GM19452 (cell line): ENCODE data around the gene AK8.
"Not testable (repeated sequence)": the region's sequence is repeated elsewhere in the genome, so short reads cannot be mapped to it uniquely, and the experiment has no call there.

ENCODE experiments used
- ATAC-seq: cut with Tn5 transposase; IDR thresholded peaks from one replicate; pipeline ENCODE4 v1.9.1; 2021; ENCODE audit not compliant: unreplicated experiment

The AK8 gene

DNA sequence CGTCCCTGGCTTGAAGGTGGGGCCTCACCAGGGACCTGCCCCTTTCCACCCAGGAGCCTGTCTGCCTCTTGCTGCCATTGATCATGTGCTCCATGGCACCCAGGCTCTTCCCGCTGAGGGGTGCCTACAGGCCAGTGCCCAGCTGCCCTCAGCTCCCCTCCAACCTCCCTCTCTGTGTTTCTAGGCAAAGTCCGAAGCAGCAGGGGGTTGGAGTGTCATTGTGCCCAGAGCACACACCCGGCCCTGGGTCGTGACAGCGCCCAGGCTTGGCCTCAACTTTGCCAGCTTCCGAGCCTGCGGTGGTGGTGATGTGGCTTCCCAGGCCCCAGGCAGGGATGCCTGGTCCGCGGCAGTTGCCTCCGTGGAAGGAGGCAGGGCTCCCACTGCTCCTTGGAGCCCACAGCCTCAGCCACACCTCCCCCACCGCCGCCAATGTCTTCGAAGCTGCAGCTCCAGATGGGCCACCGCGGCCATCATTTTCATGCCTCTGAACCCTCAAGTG is 155.5 kb downstream of the AK8 start:
- no peak for ATAC-seq

DNA sequence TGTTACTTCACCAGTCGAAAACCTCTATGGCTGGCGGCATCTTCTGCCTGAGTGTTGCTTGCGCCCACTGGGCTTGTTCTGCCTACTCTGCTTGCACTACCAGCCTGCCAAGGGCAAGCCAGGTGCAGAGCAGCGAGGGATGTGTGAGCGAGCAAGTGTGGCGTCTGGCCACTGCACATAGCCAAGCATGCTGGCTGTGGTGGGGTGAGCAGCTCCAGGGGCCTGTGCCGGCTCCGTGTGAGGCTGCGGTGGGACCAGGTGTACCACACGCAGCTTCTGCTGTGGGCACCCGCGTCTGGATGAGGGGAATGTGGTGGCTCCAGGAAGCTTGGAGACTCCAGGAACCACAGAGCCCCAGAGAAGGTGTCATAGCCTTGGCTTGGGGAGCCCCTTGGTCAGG is 156.4 kb downstream of the AK8 start:
- ATAC-seq = no peak

DNA sequence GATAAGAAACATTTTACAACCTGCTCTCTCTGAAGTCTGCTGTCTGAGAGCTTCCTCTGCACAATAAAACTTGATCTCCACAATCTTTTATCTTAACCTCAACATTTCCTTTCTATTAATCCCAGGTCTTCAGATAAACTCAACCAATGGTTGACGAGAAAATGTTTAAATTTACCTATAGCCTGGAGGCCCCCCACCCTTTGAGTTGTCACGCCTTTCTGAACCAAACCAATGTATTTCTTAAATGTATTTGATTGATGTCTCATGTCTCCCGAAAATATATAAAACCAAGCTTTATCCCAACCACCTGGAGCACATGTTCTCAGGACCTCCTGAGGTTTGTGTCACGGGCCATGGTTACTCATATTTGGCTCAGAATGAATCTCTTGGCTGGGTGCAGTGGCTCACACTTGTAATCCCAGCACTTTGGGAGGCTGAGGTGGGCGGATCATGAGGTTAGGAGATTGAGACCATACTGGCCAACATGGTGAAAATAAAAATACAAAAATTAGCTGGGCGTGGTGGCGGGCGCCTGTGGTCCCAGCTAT is 159.6 kb downstream of the AK8 start:
- ATAC-seq = not testable (repeated sequence)

DNA sequence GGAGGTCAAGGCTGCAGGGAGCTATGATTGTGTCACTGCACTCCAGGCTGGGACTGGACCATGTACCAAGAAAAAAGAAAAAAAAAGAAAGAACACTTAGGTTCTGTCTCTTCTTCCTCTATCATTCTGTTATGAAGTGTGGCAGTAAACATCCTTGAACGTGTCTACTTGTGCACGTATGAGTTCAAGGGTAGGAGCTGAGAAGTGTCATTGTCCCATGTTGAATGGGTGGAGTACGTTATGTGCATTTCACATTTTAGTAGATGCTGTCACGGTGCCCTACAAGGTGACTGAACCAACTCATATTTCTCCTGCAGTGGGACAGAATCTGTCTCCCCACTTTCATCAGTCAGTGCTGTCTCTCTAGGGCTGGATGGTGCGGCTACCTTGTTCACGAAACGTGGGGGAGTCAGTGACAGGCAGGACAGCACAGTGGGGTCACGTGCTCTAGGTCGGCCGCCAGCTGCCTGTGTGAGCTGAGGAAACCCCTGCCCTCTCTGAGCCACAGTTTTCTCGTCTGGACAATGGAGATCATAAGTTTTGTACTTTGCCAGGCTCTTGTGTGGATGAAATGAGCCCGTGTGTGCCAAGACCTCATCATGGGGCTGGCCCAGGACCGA is 160.6 kb downstream of the AK8 start:
- no peak for ATAC-seq

DNA sequence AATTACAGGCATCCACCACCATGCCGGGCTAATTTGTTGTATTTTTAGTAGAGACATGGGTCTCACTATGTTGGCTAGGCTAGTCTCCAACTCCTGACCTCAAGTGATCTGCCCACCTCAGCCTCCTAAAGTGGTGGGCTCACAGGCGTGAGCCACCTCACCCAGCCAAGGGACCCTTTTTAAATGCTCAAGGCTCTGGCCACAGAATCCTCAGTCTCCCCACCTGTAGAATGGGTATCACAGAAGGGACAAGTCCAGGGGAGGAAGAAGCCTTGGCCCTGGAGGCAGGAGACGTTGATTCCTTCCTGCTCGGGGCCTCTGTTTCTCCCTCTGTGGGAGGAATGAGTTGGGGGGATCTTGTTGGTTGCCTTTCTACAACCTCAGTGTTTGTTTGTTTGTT is 162.1 kb downstream of the AK8 start:
- ATAC-seq = no peak

DNA sequence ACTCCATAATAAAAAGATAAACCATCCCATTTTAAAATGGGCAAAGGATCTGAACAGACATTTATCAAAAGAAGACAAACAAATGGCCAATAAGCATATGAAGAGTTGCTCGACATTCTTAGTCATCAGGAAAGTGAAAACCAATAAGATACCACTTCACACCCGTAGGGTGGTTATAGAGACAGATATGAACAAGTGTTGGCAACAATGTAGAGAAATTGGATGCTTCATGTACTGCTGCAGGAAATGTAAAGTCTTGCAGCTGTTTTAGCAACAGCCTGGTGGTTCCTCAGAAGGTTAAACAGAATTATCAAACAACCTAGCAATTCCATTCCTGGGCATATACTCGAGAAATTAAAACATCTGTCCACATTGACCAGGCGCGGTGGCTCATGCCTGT is 165.3 kb downstream of the AK8 start:
- ATAC-seq = no peak

DNA sequence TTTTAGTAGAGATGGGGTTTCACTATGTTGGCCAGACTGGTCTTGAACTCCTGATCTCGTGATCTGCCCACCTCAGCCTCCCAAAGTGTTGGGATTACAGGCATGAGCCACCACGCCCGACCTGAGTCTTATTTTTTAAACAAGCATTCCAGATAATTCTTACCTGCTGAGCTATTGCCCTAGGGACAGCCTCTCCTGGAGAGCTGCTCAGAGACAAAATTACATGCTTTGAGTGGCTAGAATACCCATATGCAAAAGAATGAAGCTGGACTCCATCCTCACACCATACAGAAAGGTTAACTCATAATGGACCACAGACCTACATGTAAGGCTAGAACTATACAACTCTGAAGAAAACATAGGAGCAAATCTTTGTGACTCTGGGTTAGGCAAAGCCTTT is 166.2 kb downstream of the AK8 start:
- no peak for ATAC-seq

DNA sequence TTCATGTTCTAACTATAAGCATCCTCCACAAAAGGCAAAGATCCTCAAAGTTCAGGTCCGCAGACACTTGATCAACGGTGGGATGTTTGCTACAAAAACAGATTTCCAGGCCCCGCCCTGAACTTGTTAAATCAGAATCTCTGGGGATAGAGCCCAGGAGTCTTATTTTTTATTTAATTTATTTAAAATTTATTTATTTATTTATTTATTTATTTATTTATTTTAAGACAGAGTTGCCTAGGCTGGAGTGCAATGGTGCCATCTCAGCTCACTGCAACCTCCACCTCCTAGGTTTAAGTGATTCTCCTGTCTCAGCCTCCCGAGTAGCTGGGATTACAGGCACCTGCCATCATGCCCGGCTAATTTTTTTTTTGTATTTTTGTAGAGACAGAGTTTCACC is 166.9 kb downstream of the AK8 start:
- not testable (repeated sequence) for ATAC-seq

DNA sequence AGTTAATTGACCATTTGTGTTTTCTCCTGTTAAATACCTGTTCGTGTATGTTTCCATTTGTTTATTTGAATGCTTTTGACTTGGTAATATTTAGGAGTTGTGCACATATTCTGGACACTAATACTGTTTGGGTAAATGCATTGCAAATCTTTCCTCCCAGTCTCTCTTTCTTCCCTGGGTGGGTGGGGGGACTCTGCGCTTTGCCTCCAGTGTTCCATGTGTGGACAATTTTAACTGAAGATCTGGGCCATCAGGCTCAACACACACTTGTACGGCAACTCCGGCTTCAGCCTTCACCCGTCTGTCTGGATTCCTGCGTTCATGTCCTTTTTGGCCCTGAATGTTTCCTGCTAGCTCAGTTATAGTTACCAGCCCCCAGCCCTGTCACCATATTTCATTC is 167.8 kb downstream of the AK8 start:
- no peak for ATAC-seq

DNA sequence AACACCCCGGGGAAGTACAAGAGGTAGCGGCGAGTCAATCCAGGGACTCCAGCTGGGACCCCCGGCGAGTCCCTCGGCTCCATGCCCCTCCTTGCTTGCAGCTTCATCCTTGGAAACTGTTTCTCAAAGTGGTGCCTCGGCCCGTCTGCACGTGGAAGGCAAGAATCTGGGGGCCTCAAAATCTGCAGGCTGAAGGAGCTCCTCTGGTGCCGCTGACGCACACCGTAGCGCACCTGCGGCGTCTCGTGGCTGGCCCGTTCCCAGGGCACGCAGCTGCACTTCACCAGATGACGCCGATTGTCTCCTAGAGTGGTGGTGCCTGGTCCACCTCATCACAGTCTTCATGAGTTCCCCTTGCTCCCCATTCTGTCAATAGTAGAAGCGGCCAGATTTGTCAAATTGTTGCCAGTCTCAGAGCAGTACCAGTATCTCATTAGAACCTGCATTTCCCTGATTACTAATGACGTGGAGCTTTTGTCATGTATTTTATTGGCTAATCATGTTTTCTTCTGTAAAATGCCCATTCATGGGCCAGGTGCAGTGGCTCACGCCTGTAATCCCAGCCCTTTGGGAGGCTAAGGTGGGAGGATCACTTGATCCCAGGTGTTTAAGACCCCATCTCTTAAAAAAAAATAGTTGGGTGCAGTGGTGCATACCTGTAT is 169.2 kb downstream of the AK8 start:
- no peak for ATAC-seq

DNA sequence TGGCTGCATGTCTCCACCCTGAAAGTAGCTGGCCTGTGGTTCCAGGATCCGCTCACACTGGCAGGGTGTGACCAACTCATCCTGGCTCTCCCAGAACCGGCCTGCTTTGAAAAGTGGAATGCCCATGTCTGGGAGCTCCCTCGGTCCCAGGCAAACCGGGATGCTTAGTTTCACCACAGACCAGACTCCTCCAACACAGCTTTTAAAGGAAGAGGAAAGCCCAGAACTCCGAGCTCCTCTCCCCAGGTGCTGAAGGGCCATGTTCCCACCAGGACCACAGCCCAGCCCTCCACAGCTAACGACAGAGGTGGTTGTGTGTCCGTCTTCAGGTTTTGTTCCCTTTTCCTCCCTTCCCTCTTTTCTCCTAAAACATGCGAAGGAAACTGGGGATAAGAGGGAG is 169.8 kb downstream of the AK8 start:
- no peak for ATAC-seq

DNA sequence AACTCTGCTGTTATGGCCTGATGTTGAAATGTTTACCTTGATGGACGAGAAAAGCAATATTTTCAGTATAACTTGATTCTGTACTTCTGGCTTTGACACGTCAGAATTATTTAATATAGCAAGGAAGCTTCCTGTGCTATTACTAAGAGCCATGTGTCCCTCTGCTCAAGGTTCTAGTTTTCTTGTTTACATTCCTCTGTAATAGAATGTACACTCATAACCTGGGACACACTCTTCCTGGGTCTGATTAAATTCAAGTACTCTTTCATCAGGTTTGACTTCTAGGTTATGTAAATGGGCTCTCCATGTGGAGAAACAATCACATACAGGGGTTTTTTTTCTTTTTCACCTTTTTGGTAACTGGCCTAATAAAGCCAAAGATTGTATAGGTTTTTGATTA is 174.7 kb downstream of the AK8 start:
- no peak for ATAC-seq

DNA sequence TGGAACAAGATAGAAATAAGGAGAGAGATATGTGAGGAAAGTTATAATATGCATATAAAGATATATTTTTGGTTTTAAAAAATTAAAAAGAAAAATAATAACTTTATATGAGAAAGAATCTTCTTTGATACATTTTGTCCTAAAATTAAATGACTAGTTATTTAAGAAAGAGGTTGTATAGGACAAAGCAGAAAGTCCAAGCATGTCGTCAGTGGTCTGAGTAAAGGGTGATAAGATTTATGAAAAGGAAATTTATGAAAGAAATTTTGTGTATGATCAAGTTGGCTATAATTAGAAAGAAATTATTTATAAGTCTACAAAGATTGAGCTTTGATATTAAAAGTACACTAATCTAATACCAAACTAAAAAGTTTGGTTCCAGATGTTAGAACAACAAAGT is 175.8 kb downstream of the AK8 start:
- ATAC-seq = no peak

DNA sequence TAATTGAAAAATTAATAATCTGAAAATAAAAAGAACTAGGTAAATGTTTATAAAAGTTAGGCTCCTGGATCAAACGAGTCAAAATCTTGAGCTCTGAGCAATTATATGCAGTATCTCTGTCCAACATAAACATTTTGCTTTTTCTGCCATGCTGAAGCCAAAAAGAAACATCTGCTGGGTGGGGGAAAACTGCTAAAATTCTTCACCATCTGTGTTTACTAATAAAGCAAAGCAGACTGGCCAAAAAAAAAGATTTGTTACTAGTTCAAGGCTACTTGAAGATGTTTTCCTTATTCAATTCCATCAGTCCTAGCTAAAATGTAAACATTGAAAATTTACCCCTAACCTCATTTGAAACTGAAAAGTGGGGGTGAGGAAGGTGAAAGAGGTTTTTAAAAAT is 178.1 kb downstream of the AK8 start:
- no peak for ATAC-seq

DNA sequence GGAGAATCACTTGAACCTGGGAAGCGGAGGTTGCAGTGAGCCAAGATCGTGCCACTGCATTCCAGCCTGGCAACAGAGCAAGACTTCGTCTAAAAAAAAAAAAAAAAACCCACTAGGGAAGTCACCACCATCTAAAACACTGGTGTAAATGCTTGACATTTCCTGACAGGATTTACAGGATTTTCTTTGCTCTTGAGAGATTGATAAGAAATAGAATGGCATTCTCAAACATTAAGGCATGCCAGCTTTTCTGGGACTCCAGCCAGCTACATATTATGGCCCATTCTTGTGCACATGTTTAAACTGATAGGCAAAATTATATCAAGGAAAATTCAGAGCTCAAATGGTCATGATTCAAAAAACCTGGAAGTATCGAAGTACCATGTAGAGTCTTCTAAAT is 179.1 kb downstream of the AK8 start:
- no peak for ATAC-seq

DNA sequence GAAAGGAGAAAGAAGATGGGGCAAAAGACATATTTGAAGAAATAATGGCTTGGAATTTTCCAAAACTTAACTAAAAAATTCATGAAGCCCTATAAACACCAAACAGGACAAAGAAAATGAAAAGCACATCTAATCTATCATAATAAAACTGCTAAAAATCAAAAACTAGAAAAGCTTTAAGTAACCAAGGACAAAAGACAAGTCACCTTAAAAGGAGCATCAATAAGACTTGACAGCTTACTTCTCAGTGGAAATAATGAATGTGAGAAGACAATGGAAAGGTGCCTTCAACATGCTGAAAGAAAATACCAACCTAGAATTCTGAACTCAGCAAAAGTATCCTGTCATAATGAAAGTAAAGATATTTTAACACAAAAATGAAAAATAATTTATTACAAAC is 180.9 kb downstream of the AK8 start:
- ATAC-seq = no peak

DNA sequence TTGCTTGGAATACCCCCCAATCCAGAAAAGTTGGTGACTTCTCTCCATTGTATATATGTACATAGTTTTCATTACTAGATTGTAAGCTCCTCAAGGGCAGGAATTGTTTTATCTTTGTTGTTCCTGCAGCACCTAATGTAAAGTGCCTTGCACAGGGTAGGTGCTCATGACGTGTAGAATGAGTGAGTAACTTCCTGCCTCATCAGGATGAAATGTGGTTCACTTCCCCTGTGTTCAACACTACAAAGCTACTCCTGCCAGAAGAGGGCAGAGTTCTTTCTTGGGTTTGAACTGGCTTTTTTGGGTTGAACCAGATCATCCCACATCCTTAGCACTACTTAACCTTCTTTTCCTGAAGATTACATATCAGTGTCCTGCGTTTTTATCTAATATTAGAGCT is 183.9 kb downstream of the AK8 start:
- no peak for ATAC-seq

DNA sequence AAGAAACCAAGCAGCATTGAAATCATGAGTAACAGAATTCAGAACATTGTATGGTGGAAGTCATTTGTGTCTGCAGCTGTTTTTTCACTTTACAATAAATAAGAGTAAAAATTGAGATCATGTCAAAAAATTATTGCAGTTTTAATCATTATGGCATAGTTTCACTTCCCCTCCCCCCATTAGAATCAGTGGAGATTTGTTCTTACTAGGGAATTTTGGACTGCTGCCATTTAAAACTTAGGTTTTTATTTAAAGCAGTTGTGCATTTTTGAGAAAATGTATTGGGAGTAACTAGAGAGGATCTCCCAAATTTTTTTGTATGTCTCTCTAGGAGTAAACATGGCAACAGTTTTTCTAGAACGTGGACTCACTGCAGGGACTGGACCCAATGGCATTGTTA is 187.4 kb downstream of the AK8 start:
- ATAC-seq = no peak

DNA sequence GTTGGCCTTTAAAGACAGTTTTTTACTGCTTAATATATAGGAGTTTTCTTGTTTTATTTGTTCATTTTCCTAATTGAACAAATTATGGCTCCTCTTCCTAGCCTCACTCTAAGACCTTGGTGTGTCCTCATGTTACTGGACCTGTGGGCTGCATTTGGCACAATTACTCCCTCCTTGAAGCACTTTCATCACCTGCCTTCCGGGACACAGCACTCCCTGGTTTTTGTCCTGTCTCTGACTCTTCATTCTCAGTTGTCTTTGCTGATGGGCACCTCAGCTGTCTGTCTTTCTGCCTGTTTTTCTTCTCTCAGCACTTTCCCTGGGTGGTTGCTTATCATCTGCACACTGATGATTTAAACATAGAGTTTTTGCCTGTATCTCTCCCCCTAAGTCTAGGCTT is 194.2 kb downstream of the AK8 start:
- no peak for ATAC-seq

DNA sequence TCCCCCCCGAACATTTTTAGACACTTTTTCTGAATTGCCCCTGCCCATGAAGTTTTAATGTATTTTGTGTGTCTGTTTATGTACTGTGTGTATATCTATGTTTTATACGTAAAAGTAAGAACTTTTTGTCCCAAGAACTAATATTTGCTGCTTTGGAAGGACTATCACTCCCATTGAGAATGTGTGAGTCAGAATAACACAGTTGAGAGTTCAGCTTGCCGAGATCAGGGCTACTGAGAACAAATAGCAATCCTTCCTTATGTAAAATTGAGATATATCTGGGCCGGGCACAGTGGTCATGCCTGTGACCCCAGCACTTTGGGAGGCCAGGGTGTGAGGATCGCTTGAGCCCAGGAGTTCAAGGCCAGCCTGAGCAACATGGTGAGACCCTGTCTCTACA is 196.5 kb downstream of the AK8 start:
- ATAC-seq = no peak

DNA sequence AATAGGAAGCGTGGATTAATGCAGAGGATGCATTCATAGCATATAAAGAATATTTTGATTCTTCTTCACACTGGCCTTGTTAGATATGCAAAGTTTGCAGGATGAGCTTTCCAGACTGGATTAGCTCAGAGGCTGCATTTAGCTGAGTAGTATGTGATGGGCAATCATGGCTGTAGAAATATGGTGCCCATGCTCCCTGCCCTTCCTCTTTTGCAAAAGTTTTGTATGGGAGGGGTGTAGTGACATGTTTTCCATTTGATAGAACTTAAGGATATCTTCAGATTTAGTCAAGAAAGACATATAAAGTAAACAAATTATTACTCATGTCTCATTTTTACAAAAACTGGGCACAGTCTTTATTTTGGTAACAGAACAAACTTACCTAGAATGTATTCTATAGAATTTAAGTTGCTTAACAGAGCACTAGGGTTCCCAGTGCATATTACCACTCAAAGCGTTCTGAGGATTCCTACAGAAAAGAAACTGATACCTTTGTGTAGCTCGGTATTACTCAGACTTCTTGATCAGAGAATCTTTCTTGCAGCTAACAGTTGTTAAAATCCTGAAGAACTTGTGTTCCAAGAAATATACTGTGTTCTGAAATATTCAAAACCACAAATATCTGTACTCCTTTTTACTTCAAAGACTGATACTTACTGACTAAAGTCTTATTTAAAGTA is 198.0 kb downstream of the AK8 start:
- ATAC-seq = no peak

DNA sequence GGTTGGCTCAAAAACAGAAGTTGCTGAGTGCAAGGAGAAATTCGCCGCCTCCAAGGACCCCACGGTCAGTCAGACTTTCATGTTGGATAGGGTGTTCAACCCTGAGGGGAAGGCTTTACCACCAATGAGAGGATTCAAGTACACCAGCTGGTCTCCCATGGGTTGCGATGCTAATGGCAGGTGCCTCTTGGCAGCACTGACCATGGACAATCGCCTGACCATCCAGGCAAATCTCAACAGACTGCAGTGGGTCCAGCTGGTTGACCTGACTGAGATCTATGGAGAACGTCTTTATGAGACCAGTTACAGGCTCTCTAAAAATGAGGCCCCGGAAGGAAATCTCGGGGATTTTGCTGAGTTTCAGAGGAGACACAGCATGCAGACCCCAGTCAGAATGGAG is 200.1 kb downstream of the AK8 start:
- ATAC-seq = no peak
